AG04450 (cell line): ENCODE data around the gene EPB41L1. TPM values are rescaled to one million over a fixed set of nuclear protein-coding genes. Genes with fewer than 3 reads are reported as not detected.

Source experiments
- CTCF ChIA-PET: fragments of 300-600, 350-600 bp; formaldehyde crosslinking; extraction: SDS; loops from one replicate; lab custom pipeline; 2022; ENCODE audit warnings: antibody characterized with exemption, inconsistent platforms; lab: Charles Lee
- POLR2A ChIA-PET: fragments of 350-600 bp; formaldehyde crosslinking; extraction: SDS; loops from one replicate; lab custom pipeline; 2021; ENCODE audit warnings: antibody characterized with exemption, inconsistent platforms; lab: Yijun Ruan, JAX
- DNase-seq: peaks from one replicate; pipeline ENCODE4 v3.0.0-alpha.2; 2011; ENCODE audit warnings: low read depth, low spot score
- H3K27ac ChIP-seq: one replicate; pipeline ENCODE4 v1.5.1; 2012; ENCODE audit warnings: low read depth, low read length, control low read depth
- H3K27me3 ChIP-seq: one replicate; pipeline ENCODE4 v1.6.0; 2012; ENCODE audit warnings: low read length; ENCODE audit not compliant: control insufficient read depth, insufficient read depth
- H3K4me3 ChIP-seq: 2 replicates; pipeline ENCODE4 v1.5.1; 2011; ENCODE audit warnings: mild to moderate bottlenecking, low read depth, low read length, control low read depth
- H3K9me3 ChIP-seq: 2 replicates; pipeline ENCODE4 v1.5.1; 2012; ENCODE audit warnings: low read length; ENCODE audit not compliant: control insufficient read depth, insufficient read depth
- CTCF ChIP-seq: IDR thresholded peaks from 2 replicates; pipeline ENCODE4 v1.5.1; 2011; ENCODE audit warnings: low read depth, low read length, control low read depth, inconsistent platforms
- polyA plus RNA-seq: library from polyadenylated mRNA; depleted of rRNA; stranded (reverse); fragments of >200 nt; gene quantifications from 2 replicates; pipeline ENCODE4 v1.2.3, GENCODE V29; 2011

Gene EPB41L1
- polyA plus RNA-seq, 1 experiment: 17.8 TPM

GRCh38 chr20:36219671-36220220 is 65.2 kb downstream of the EPB41L1 start:
- no peak for DNase-seq
- Histone ChIP-seq H3K4me3 (no peak overlapping the region), H3K9me3 (no peaks in the 10 kb centered on the region), H3K27ac (no peak overlapping the region), H3K27me3 (no peaks in the 10 kb centered on the region)
- POLR2A ChIA-PET: no interaction called here
- CTCF ChIA-PET: interaction anchor here (0.5 kb wide), 1 partner anchor 386 kb away, joined by 3 read pairs; the partner anchor contains the start of gene RAB5IF
- TF ChIP-seq CTCF: no peak

DNA sequence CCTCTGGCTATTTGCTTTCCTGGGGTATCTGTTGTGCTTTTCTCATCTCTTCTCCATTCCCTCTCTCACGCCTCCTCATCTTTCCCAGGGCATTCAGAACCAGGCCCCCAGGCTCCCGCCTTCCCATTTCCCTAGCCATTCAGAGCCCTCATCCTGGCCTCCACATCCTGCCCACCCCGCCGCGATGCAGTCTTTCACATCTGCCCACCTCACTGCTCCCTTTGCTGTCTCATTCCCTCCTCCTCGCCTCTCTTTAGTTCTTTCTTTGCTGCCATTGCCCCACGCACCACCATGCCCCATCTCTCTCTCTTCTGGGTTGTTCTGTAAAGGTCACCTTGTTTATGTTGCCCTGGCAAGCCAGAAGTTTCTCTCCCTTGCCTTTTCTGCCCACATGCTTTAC is 71.1 kb downstream of the EPB41L1 start:
- ChIA-PET POLR2A (no interaction called here), CTCF (no interaction called here)
- no peak for DNase-seq

DNA sequence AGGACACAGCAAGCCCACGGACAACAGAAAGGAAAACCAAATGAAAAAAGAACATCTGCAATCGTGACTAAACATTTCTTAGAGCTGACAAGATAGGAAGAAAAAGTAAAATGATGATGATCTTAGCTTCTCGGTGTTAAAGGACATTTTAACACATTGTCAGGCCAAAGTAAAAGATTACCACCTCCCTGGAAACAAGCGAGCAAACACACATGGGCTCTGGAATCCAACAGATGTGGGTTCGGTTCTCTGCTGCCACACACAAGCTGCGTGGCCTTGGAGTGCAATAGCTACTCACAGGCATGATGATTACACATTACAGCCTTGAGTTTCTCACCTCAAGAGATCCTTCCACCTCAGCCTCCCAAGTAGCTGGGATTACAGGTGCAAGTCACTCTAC is 74.2 kb downstream of the EPB41L1 start:
- H3K27me3 ChIP-seq: no peaks in the 10 kb centered on the region
- H3K9me3 ChIP-seq: no peaks in the 10 kb centered on the region
- CTCF ChIA-PET: interaction anchor here (1.0 kb wide), 1 partner anchor 26 kb away, joined by 3 read pairs; no protein-coding TSS in a partner anchor
- H3K4me3 ChIP-seq: no peak overlapping the region
- POLR2A ChIA-PET: no interaction called here
- no peak for TF ChIP-seq CTCF
- no peak for DNase-seq
- H3K27ac ChIP-seq: no peak overlapping the region

More for the DNA sequence above, 71.1 kb downstream of the EPB41L1 start:
- H3K4me3 ChIP-seq: no peak overlapping the region
- H3K27ac ChIP-seq: no peak overlapping the region
- no peaks in the 10 kb centered on the region for H3K9me3 ChIP-seq
- H3K27me3 ChIP-seq: no peaks in the 10 kb centered on the region
- TF ChIP-seq CTCF: no peak

GRCh38 chr20:36230019-36230418 is 75.5 kb downstream of the EPB41L1 start:
- no peak for DNase-seq
- H3K4me3 ChIP-seq: no peak overlapping the region
- H3K27ac ChIP-seq: no peak overlapping the region
- ChIA-PET POLR2A (interaction anchor here (0.7 kb wide), 1 partner anchor 8 kb away, joined by 4 read pairs; no protein-coding TSS in a partner anchor), CTCF (no interaction called here)
- TF ChIP-seq CTCF: no peak
- no peaks in the 10 kb centered on the region for H3K9me3 ChIP-seq
- no peaks in the 10 kb centered on the region for H3K27me3 ChIP-seq

DNA sequence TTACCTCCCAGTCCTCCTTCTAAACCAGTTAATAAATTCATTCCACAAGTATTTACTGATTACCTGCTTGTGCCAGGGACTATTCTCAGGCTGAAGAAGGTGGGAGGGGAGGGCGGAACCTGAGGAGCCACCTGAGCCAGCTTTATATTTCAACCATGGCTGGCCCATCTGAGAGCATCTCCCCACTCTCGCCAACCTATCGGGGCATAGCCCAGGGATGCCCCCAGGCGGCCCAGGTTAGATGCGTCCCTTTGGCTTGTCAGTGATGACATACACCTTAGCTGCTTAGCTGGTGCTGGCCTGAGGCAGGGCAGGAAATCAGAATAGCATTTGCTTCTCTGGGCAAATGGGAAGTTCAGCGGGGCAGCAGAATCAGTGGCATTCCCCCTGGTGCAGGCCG is 76.8 kb downstream of the EPB41L1 start:
- no peak for DNase-seq
- Histone ChIP-seq H3K27ac (no peak overlapping the region), H3K9me3 (peaks cover 3% of the 10 kb centered on the region; the same call in 1 of the 2 replicates), H3K4me3 (no peak overlapping the region), H3K27me3 (no peaks in the 10 kb centered on the region)
- CTCF ChIA-PET: interaction anchor here (1.1 to 1.2 kb wide), 2 partner anchors 29 to 208 kb away, joined by 3 read pairs; no protein-coding TSS in a partner anchor
- TF ChIP-seq CTCF: no peak
- POLR2A ChIA-PET: no interaction called here
